Right lobe of liver (tissue), 4 donors: ENCODE data around the gene DNMT3A.

ENCODE experiments used
- CTCF ChIP-seq, 4 donors: fragments of 200-600 bp in 3 of 4; fragments of 450-650 bp in 1 of 4; IDR thresholded peaks; one replicate each; pipeline versions ENCODE4 v1.5.1 to v1.8.0; 2016 to 2022; ENCODE audit warnings: antibody characterized with exemption in 4 of 4, mild to moderate bottlenecking in 2 of 4
- POLR2A ChIP-seq: fragments of 450-650 bp; IDR thresholded peaks from one replicate; pipeline ENCODE4 v1.6.1; 2017; ENCODE audit warnings: antibody characterized with exemption, mild to moderate bottlenecking
- donor health status: DM: no; HTN: no; CAD: no.
- donor health status: DM: no; HTN: no; CAD: no.
- donor health status: DM: no; HTN: yes; CAD: no.

DNA sequence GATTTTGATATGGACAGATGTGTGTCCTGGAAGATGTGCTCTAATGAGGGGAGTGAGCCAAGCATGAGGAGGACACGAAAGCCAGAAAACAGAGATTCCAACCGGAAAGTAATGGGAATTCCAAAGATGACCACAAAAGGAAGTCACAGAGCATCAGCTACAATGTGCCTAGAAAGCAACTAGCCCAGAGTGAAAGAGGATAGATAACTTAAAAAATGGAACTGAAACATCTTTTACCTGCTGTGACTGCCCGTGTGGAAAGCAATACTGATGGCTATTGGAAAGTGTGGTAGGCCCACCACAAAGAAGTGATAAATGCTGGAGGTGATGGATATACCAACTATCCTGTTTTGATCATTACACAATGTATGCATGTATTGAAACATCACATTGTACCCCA, 21.6 kb downstream of the DNMT3A start:
- TF ChIP-seq CTCF (IDR thresholded peaks at IDR 0.05) (no peak), POLR2A (no peak)
